Thyroid gland (tissue), 4 donors: ENCODE measurements around the gene SLC5A12. TPM values are rescaled to one million over a fixed set of nuclear protein-coding genes. Genes with fewer than 3 reads are reported as not detected.

Source experiments
- DNase-seq, 2 donors: peaks; one replicate each; pipeline ENCODE4 v3.0.0-alpha.2; 2019
- H3K27ac ChIP-seq, 3 donors: fragments of 200-600 bp; sonication (generic); 1 replicate in 2 of 3; 2 replicates in 1 of 3; pipeline ENCODE4 v1.5.1; 2016 to 2019; ENCODE audit warnings: mild to moderate bottlenecking in 1 of 3, moderate library complexity in 1 of 3
- H3K27me3 ChIP-seq: fragments of 200-600 bp; sonication (generic); one replicate; pipeline ENCODE4 v1.5.1; 2019
- H3K36me3 ChIP-seq, 2 donors: fragments of 200-600 bp; sonication (generic); one replicate each; pipeline ENCODE4 v1.5.1; 2016 to 2019
- H3K4me1 ChIP-seq, 2 donors: fragments of 200-600 bp; sonication (generic); one replicate each; pipeline ENCODE4 v1.5.1; 2017 to 2019
- H3K4me3 ChIP-seq, 3 donors: fragments of 200-600 bp; sonication (generic); replicated peaks in 1 of 3; 1 replicate in 2 of 3; 2 replicates in 1 of 3; pipeline ENCODE4 v1.5.1; 2016; ENCODE audit warnings: mild to moderate bottlenecking in 1 of 3
- H3K9me3 ChIP-seq: fragments of 200-600 bp; sonication (generic); one replicate; pipeline ENCODE4 v1.5.1; 2017
- CTCF ChIP-seq, 6 experiments: fragments of 200-600 bp in 3 of 6; fragments of 450-650 bp in 3 of 6; sonication (generic) in 3 of 6; IDR thresholded peaks; one replicate each; pipeline ENCODE4 v1.5.1; 2016 to 2019; ENCODE audit warnings: antibody characterized with exemption in 6 of 6, mild to moderate bottlenecking in 2 of 6, inconsistent platforms in 1 of 6, moderate library complexity in 1 of 6
- POLR2A ChIP-seq, 2 donors: fragments of 450-650 bp; IDR thresholded peaks; one replicate each; pipeline ENCODE4 v1.6.1; 2017; ENCODE audit warnings: antibody characterized with exemption in 2 of 2, mild to moderate bottlenecking in 2 of 2, moderate library complexity in 1 of 2
- WGBS, 2 donors: methylation state at CpG; one replicate each; pipeline ENCODE4 v1.1.5; 2017; 5-methylcytosine and 5-hydroxymethylcytosine counted together
- intact Hi-C: fragments of 100-400 bp; cut with DNase I; formaldehyde crosslinking; loops from one replicate; pipeline ENCODE4 v1.15.1; 2023
- total RNA-seq, 4 donors: library from RNA; depleted of rRNA; stranded (reverse); fragments of >200 nt; gene quantifications; one replicate each; pipeline ENCODE4 v1.2.3, GENCODE V29; 2016

SLC5A12 gene
- total RNA-seq, 4 donors from 2014 or later, result not detected

- WGBS, 2 donors, result 38 to 39% methylated on average over 9 of the region's 9 CpGs
- Histone ChIP-seq H3K27me3 (no peaks in the 10 kb centered on the region), H3K36me3 (no peaks in the 10 kb centered on the region), H3K9me3 (no peaks in the 10 kb centered on the region), H3K4me3 (no peak overlapping the region), H3K27ac (no peak overlapping the region), H3K4me1 (peaks cover 8 to 9% of the 10 kb centered on the region in 2 donors)
- no peak for TF ChIP-seq POLR2A (IDR thresholded peaks at IDR 0.05)
- TF ChIP-seq CTCF (IDR thresholded peaks at IDR 0.05), result peak; percentile 35 to 84 (median 72)
- peak; percentile 67 to 69 for DNase-seq
- intact Hi-C loops, result no loop called here
Measured at GRCh38 chr11:26753723-26754504, 32.1 kb upstream of the SLC5A12 start.

GRCh38 chr11:26749927-26750326 is 28.1 kb upstream of the SLC5A12 start:
- no peaks in the 10 kb centered on the region for H3K9me3 ChIP-seq
- TF ChIP-seq POLR2A (IDR thresholded peaks at IDR 0.05) (no peak), CTCF (IDR thresholded peaks at IDR 0.05) (no peak)
- no peak for DNase-seq
- no peaks in the 10 kb centered on the region for H3K36me3 ChIP-seq
- H3K4me1 ChIP-seq, result peaks cover 0 to 9% of the 10 kb centered on the region in 2 donors
- H3K27ac ChIP-seq, result no peak overlapping the region
- H3K27me3 ChIP-seq, result no peaks in the 10 kb centered on the region
- intact Hi-C loops, result loop anchor here (10.0 kb wide), 1 partner anchor 395 kb away; no protein-coding TSS in a partner anchor
- H3K4me3 ChIP-seq, result no peak overlapping the region

GRCh38 chr11:26743622-26744021 is 21.8 kb upstream of the SLC5A12 start:
- no peak overlapping the region for H3K4me3 ChIP-seq
- intact Hi-C loops, result loop anchor here (10.0 kb wide), 1 partner anchor 401 kb away; no protein-coding TSS in a partner anchor
- TF ChIP-seq POLR2A (IDR thresholded peaks at IDR 0.05) (no peak), CTCF (IDR thresholded peaks at IDR 0.05) (no peak)
- no peaks in the 10 kb centered on the region for H3K36me3 ChIP-seq
- no peak overlapping the region for H3K27ac ChIP-seq
- DNase-seq, result no peak
- no peaks in the 10 kb centered on the region for H3K4me1 ChIP-seq
- no peaks in the 10 kb centered on the region for H3K9me3 ChIP-seq
- H3K27me3 ChIP-seq, result no peaks in the 10 kb centered on the region

GRCh38 chr11:26742966-26743365 is 21.1 kb upstream of the SLC5A12 start:
- Histone ChIP-seq H3K9me3 (no peaks in the 10 kb centered on the region), H3K27me3 (no peaks in the 10 kb centered on the region), H3K27ac (no peak overlapping the region), H3K4me1 (no peaks in the 10 kb centered on the region), H3K4me3 (no peak overlapping the region), H3K36me3 (no peaks in the 10 kb centered on the region)
- no peak for TF ChIP-seq CTCF (IDR thresholded peaks at IDR 0.05)
- TF ChIP-seq POLR2A (IDR thresholded peaks at IDR 0.05), result no peak
- intact Hi-C loops, result loop anchor here (10.0 kb wide), 1 partner anchor 402 kb away; no protein-coding TSS in a partner anchor
- WGBS, 2 donors, result 80 to 81% methylated on average over 1 of the region's 1 CpG
- no peak for DNase-seq

- WGBS, 2 donors, result 38 to 43% methylated on average over 2 of the region's 2 CpGs
Measured at GRCh38 chr11:26741036-26741435, 19.2 kb upstream of the SLC5A12 start.

More at GRCh38 chr11:26741036-26741435, 19.2 kb upstream of the SLC5A12 start:
- H3K36me3 ChIP-seq, result no peaks in the 10 kb centered on the region
- no peak for DNase-seq
- intact Hi-C loops, result loop anchor here (10.0 kb wide), 1 partner anchor 404 kb away; no protein-coding TSS in a partner anchor
- H3K27ac ChIP-seq, result no peak overlapping the region
- H3K4me3 ChIP-seq, result no peak overlapping the region
- H3K4me1 ChIP-seq, result no peaks in the 10 kb centered on the region
- H3K9me3 ChIP-seq, result no peaks in the 10 kb centered on the region
- TF ChIP-seq CTCF (IDR thresholded peaks at IDR 0.05) (no peak), POLR2A (IDR thresholded peaks at IDR 0.05) (no peak)
- no peaks in the 10 kb centered on the region for H3K27me3 ChIP-seq
